DOHH2 (cell line): ENCODE data around the gene ESYT1.

Experiments used
- CTCF ChIP-seq: fragments of 200-600 bp; sonication (generic); IDR thresholded peaks from one replicate; pipeline ENCODE4 v1.5.1; 2014; ENCODE audit warnings: antibody characterized with exemption, mild to moderate bottlenecking, low read depth, low read length; ENCODE audit not compliant: poor library complexity, severe bottlenecking
- EZH2phosphoT487 ChIP-seq: fragments of 200-600 bp; sonication (generic); IDR thresholded peaks from 2 replicates; pipeline ENCODE4 v1.6.1; 2017; ENCODE audit warnings: borderline replicate concordance, mild to moderate bottlenecking, antibody characterized with exemption, low read length, moderate library complexity, mixed read lengths

GRCh38 chr12:56192582-56192981, 64.5 kb downstream of the ESYT1 start:
- no peak for TF ChIP-seq CTCF
- no peak for TF ChIP-seq EZH2phosphoT487
